ENCODE results near the gene HMBS. TPM values are rescaled to one million over a fixed set of nuclear protein-coding genes. Genes with fewer than 3 reads are reported as not detected.
A peak's percentile ranks its signal among the peaks of the same experiment; 100 is the strongest.
"Not testable (repeated sequence)": the region's sequence is repeated elsewhere in the genome, so short reads cannot be mapped to it uniquely, and the experiment has no call there.

HMBS gene
- total RNA-seq = 10 to 100 TPM in 3 of 4 donors, 1 to 10 TPM in 1; 9.9 to 22.1 (median 14.2) TPM

DNA sequence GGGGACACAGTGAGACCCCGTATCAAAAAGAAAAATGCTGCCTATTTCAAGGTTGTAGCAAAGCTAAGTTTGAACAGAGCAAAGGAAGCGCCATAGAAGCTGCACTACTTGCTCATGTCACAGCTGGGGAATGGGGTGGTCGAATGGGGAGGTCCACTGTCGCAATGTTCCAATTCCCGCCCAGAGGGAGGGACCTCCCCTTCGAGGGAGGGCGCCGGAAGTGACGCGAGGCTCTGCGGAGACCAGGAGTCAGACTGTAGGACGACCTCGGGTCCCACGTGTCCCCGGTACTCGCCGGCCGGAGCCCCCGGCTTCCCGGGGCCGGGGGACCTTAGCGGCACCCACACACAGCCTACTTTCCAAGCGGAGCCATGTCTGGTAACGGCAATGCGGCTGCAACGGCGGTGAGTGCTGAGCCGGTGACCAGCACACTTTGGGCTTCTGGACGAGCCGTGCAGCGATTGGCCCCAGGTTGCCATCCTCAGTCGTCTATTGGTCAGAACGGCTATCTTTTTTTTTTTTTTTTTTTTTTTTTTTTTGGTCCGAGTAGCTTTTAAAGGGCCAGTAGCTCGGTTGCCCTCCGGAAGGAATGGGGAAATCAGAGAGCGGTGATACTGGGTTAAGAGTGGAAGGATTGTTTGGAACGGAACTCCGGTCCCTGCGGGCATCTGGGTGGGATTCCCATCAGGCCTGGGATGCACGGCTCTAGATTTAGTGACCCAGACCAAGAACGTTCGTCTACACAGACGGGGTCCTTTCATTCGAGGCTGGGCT, at the start of gene HMBS:
Gene HMBS (plus strand): TSS at position 219 of the 774 bp plus-strand sequence. CDS start 153 bp downstream, at position 372.
- 0 to 2% methylated on average over 16 to 33 of the region's 45 CpGs for WGBS, 2 donors
- Histone ChIP-seq H3K27me3 (no peaks in the 10 kb centered on the region), H3K27ac (peak within 1 kb of the TSS; percentile 87 to 98 (median 94)), H3K4me1 (peaks cover 13 to 32% (median 16%) of the 10 kb centered on the region in 3 donors), H3K36me3 (peaks cover 11 to 32% (median 19%) of the 10 kb centered on the region in 3 donors), H3K9me3 (no peaks in the 10 kb centered on the region), H3K4me3 (peak within 1 kb of the TSS; percentile 63 to 95 (median 82))
- DNase-seq = peak; percentile 53
- intact Hi-C loops (cut with DNase I) = no loop called here
- TF ChIP-seq POLR2A (IDR thresholded peaks at IDR 0.05) = peak in 2 of 4 donors; percentile 34 to 45
- TF ChIP-seq, protein P1, sequence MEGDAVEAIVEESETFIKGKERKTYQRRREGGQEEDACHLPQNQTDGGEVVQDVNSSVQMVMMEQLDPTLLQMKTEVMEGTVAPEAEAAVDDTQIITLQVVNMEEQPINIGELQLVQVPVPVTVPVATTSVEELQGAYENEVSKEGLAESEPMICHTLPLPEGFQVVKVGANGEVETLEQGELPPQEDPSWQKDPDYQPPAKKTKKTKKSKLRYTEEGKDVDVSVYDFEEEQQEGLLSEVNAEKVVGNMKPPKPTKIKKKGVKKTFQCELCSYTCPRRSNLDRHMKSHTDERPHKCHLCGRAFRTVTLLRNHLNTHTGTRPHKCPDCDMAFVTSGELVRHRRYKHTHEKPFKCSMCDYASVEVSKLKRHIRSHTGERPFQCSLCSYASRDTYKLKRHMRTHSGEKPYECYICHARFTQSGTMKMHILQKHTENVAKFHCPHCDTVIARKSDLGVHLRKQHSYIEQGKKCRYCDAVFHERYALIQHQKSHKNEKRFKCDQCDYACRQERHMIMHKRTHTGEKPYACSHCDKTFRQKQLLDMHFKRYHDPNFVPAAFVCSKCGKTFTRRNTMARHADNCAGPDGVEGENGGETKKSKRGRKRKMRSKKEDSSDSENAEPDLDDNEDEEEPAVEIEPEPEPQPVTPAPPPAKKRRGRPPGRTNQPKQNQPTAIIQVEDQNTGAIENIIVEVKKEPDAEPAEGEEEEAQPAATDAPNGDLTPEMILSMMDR (IDR thresholded peaks at IDR 0.05) = peak in 1 of 6 experiments; percentile 6

DNA sequence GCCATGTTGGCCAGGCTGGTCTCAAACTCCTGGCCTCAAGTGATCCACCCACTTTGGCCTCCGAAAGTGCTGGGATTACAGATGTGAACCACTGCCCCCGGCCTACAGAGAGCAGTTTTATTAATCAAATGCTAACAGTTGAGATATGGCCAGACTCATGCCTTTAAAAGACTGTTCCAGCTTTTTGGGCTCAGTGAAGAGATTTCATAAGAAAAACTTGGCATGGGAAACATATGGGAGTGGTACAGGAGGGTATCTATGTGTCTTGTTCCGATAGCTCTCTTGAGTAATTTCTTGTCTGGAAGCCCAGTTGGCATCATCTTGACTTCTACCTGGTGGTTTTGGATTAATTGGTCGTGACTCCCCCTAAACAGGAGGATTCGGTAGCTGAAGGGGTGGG, 45.8 kb upstream of the HMBS start:
- Histone ChIP-seq H3K4me3 (no peak overlapping the region), H3K36me3 (no peaks in the 10 kb centered on the region), H3K9me3 (no peaks in the 10 kb centered on the region), H3K27ac (no peak overlapping the region), H3K4me1 (no peaks in the 10 kb centered on the region), H3K27me3 (no peaks in the 10 kb centered on the region)
- WGBS, 2 donors = 71 to 74% methylated on average over 5 of the region's 5 CpGs
- TF ChIP-seq, protein P1 (IDR thresholded peaks at IDR 0.05) = no peak
- no peak for TF ChIP-seq POLR2A (IDR thresholded peaks at IDR 0.05)
- intact Hi-C loops (cut with DNase I) = no loop called here
- no peak for DNase-seq

DNA sequence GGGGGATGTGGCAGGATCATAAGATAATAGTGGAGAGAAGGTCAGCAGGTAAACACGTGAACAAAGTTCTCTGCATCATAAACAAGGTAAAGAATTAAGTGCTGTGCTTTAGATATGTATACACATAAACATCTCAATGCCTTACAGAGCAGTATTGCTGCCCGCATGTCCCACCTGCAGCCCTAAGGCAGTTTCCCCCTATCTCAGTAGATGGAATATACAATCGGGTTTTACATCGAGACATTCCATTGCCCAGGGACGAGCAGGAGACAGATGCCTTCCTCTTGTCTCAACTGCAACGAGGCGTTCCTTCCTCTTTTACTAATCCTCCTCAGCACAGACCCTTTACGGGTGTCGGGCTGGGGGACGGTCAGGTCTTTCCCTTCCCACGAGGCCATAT, 45.2 kb upstream of the HMBS start:
- H3K4me3 ChIP-seq; H3K9me3 ChIP-seq; H3K4me1 ChIP-seq; DNase-seq; intact Hi-C loops (cut with DNase I); H3K27me3 ChIP-seq; H3K36me3 ChIP-seq; H3K27ac ChIP-seq: not testable (repeated sequence)
- WGBS, 2 donors = 33 to 36% methylated on average over 10 to 11 of the region's 11 CpGs

DNA sequence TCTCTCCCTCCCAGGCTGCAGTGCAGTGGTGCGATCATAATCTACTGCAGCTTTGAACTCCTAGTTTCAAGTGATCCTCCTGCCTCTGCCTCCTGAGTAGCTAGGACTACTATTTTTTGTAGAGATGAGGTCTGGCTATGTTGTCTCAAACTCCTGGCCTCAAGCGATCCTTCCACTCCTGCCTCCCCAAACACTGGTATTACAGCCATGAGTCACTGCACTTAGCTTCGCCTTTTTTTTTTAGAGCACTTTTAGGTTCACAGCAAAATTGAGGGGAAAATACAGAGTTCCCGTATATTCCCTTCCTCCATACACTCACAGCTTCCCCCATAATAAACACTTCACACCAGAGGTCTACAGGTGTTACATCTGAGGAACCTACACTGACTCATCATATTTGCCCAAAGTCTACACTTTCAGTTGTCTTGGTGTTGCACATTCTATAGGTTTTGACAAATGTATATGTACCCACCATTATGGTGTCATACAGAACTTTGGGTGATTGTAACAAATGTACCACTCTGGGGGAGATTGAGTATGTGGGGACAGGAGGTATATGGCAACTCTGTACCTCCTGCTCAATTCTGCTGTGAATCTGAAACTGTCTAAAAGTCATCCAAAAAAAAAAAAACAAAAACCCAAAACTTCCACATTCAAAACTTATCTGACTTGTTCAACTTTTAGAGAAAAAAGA, 42.7 kb upstream of the HMBS start:
- Histone ChIP-seq H3K4me1 (no peaks in the 10 kb centered on the region), H3K4me3 (no peak overlapping the region), H3K27me3 (no peaks in the 10 kb centered on the region), H3K27ac (no peak overlapping the region), H3K36me3 (peaks cover 9 to 27% (median 13%) of the 10 kb centered on the region in 3 donors), H3K9me3 (no peaks in the 10 kb centered on the region)
- no peak for DNase-seq
- TF ChIP-seq POLR2A (IDR thresholded peaks at IDR 0.05) = no peak
- TF ChIP-seq, protein P1 (IDR thresholded peaks at IDR 0.05) = no peak
- whole genome bisulfite sequencing, 2 donors = 80 to 88% methylated on average over 4 of the region's 4 CpGs
- intact Hi-C loops (cut with DNase I) = no loop called here

DNA sequence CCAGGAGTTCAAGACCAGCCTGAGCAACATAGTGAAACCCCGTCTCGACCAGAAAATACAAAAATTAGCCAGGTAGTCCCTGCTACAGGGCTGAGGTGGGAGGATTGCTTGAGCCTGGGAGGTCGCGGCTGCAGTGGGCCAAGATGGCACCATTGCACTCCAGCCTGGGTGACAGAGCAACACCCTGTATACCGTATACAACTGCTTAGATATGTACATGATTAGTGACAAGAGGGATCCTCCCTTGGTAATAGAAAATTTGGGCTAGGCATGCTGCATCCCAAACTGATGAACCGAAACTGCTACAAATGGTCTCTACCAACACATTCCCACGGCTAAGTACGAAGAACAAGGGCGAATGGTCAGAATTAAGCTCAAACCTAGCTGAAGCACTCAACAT, 41.8 kb upstream of the HMBS start:
- no peak for DNase-seq
- Histone ChIP-seq H3K27ac (no peak overlapping the region), H3K27me3 (no peaks in the 10 kb centered on the region), H3K4me3 (no peak overlapping the region), H3K9me3 (no peaks in the 10 kb centered on the region), H3K36me3 (peaks cover 19 to 36% (median 23%) of the 10 kb centered on the region in 3 donors), H3K4me1 (no peaks in the 10 kb centered on the region)
- 92% methylated on average over 9 of the region's 9 CpGs for WGBS, 2 donors
- intact Hi-C loops (cut with DNase I) = no loop called here
- no peak for TF ChIP-seq POLR2A (IDR thresholded peaks at IDR 0.05)
- TF ChIP-seq, protein P1 (IDR thresholded peaks at IDR 0.05) = no peak
